GM18498 (cell line): ENCODE data around the gene ISLR.

Experiments
- ATAC-seq: cut with Tn5 transposase; IDR thresholded peaks from one replicate; pipeline ENCODE4 v1.9.1; 2021; ENCODE audit warnings: mild to moderate bottlenecking, moderate library complexity; ENCODE audit not compliant: unreplicated experiment

ISLR gene

DNA sequence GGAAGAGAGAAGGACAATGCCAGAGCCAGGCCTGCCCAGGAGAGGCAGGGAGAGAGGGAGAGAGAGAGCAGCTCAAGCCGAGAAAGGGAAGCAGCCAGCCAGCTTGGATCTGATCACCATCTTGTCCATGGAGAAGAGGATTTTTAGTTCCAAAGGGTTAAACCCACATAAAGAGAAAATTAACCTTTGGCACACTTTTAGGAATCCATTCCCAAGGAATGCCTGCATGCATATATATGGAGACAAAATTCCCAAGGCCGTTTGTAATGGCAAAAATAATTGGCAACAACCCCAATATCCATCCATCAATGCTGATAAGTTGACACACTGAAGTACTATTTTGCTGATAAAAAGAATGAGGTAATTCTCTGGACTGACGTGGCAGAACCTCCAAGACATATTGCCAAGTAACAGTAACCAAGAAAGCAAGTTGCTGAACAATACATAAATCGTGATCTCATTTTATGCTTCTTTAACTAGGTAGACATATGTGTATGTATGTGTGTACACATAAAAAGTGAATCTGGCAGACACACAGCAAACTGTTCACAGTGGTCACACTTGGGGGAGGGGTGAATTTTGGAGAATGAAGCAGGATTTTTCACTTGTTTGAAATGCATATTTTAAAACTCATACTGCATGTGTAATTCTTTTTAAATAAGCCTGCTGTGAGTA lies 36.6 kb downstream of the ISLR start:
- ATAC-seq: no peak

DNA sequence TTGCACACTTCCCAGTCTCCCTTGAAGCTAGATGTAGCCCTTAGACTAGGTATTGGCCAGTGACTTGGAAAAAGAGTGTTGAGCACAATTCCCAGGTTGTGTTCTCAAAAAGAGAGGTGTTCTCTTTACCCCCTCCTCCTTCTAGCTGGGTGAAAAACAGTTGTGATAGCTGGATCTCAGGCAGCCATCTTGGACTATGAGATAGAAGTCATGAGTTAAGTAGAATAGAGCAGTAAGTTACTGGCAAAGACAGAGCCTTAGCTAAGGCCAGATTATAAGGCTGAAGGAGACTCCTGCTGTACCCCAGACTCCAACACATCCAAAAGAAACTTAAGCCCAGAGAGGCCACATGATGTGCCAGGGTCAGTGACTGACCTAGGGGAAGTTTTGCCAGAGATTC lies 37.2 kb downstream of the ISLR start:
- ATAC-seq: no peak

DNA sequence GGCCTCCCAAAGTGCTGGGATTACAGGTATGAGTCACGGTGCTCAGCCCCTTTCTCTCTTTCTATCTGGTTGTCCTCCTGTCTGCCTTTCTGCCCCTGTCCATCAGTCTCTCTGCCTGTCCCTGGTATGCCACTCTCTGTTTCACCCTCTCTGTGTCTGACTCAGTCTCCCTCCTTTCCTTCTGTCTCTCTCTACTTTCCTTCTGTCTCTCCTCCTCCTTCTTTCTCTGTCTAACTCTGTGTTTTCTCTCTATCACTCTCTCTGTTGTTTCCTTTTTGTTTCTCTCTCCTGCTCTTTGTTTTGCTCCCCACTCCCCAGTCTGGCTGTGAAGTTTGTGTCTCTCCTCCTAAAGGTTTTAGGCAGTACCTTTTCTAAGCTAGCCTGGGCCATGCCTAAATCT lies 38.1 kb downstream of the ISLR start:
- ATAC-seq: no peak

DNA sequence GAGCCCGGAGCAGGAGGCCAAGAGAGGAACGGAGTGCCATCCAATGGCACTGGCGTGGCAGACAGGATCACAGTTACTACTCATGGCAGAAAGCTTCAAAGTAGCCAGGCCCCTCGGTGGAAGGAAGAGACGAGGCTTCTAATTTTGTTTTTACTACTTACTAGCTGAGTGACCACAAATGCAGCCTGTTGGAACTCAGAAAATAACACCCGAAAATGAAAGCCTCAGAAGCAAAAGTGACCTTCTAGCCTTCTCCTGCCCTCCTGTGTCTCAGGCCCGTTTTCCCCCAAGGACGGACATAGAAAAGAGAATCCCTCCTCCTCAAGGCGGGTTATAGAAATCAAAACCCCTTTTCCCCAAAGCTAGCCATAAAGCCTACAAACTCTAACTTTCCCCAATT lies 39.0 kb downstream of the ISLR start:
- ATAC-seq: no peak

DNA sequence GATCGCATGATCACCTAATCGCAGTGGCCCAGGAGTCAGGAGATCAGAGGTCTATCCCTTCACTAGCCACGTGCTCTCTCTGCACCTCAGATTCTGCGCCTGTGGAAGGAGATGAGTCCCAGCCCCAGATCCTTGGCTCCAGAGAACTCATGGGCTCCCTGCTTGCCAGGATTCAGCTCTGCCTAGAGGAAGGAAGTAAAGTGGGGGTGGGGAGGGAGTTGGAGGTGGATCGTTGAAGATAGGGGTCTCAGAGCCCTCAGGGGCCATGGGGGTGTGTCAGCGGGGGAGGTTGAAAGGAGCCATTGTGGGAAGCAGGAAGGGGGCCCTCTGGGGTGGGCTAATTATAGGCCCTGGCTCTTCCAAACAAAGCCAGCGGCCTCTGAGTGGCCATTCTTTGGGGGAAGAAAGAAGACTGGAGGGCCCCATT lies 40.4 kb downstream of the ISLR start:
- no peak for ATAC-seq

GRCh38 chr15:74214324-74215021 lies 41.0 kb downstream of the ISLR start:
- no peak for ATAC-seq

DNA sequence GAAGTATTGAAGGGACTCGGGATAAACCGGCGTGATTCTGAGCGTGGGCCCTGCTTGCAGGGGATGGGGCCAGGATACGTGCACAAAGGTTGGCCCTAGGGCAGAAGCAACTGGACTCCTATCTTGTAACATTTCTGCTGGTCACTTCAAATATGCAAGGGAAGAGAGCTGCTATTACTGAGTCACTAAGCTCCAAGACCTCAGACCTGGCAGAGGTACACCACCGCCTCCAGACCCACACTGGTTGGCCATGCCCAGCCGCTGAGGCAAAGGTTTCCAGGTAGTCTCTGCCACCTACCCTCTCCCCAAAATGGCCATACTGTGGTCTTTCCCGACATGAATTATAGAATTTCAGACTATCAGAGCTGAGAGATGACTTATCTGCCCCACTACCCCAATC lies 42.4 kb downstream of the ISLR start:
- ATAC-seq: no peak

- ATAC-seq: no peak
These were observed 43.4 kb downstream of the ISLR start for GRCh38 chr15:74216949-74217348.

- no peak for ATAC-seq
These were observed 44.7 kb downstream of the ISLR start for GRCh38 chr15:74217907-74218885.

- no peak for ATAC-seq
These were observed 47.2 kb downstream of the ISLR start for GRCh38 chr15:74220475-74221248.

DNA sequence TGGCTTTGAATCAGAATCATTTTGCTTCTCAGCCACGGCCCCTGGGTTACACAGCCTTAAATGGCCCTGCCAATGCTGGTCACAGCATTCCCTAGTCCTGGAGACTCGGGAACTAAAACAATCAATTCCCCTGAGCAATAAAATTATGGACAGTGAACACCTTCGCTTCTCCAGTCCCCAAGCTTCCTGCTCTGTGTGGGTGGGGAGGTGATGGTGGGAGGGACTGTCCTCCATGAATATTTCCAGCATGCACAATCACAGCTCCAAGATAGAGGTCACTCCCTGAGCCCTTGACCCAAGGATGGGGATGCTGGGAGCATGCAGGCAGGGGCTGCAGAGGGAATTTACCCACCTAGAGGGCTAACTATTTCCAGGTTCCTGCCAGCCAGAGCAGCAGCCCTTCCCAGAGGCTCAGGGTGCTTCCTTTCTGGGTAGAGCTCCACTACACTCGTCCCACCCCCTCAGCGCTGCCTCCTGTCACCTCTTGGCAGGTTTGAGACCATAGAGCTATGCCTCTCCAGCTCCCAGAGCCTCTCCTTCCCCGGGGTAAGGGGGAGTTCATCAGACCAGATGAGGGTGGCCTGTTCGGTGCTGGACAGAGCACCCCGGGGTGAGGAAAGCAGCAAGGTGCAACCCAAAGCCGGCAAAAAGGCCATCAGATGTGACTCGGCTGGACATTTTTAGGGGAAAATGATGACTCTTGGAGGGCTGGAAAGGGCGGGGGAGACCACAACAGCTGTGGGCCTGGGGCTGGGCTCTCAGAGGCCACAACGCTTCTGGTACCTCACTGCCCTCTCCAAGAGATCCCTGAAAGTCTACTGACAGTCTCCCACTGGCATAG lies 48.1 kb downstream of the ISLR start:
- no peak for ATAC-seq

DNA sequence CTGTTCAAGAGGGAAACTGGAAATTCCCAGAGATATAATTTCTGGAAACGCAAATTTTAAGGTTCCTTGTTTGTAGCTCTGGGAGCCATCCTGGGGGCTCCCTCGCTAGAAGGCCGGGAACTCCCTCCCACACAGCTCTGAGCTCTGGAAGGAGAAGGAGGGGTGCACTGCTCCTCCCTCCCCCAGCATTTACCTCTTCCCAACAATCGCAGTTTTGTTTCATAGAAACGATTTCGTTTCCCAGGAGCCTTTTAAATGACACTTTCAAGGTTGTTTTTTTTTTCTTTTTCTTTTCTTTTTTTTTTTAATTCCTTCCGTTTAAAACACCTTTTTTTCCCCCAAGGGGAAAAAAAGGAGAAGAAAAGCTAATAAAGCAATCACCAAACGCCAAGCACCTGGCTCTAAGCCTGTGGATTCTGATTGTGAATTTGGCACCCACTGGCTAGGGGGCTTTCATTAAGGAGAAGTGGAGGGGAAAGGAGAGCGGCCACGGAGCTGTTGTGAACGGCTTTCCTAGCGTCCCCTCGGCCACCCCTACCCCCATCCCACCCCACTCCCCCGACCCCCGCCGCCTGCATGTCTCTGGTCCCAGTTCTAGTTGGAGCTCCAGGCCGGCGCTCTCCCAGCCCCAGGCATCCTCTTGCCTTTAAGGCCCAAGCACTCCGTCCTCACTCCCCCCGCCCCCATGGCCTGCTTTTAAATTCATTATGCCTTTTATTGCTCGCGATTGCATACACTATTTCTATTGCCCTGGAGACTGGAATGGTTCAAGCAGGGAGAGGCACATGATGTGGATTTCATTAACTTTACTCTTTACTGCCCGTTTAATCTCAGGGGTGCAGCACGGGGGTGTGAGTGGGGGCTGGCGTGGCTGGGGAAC lies 49.0 kb downstream of the ISLR start:
- no peak for ATAC-seq

DNA sequence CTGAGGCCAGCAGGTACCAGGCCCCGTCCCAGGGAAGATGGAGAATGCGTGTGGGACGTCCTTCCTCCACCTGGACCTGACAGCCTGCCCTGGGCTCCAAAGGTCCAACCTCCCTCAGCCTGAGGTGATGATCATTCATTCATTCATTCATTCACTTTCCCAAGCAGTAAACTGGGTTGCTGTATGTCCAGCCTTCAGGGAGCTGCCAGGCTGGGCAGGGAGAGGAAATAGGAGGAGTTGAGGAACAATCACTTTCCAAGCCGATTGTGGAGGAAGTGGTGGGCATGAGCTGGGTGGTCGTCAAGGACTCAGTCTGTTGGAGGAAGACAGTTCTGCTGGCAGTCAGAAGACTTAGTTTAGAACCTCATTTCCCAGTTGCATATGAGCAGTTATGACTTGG lies 52.4 kb downstream of the ISLR start:
- ATAC-seq: no peak
